Right ventricle myocardium inferior (tissue), 1 donor: ENCODE results near the gene CCL14. TPM values are rescaled to one million over a fixed set of nuclear protein-coding genes. Genes with fewer than 3 reads are reported as not detected.
"Not testable (repeated sequence)": the region's sequence is repeated elsewhere in the genome, so short reads cannot be mapped to it uniquely, and the experiment has no call there.

Experiments
- ATAC-seq: fragments of 200-7000 bp; cut with Tn5 transposase; one replicate; pipeline ENCODE4 v1.9.1; 2020; ENCODE audit warnings: mild to moderate bottlenecking, moderate library complexity
- DNase-seq: peaks from one replicate; pipeline ENCODE4 v3.0.0; 2021; ENCODE audit errors: missing footprints
- intact Hi-C: fragments of 100-400 bp; cut with DNase I; formaldehyde crosslinking; loops from one replicate; pipeline ENCODE4 v1.11.0; 2022
- total RNA-seq: library from RNA; stranded (reverse); fragmentation: NEBNext Ultra II Directional; extraction: Animal tissue kit (Norgen Biotek cat#: 25700); gene quantifications from one replicate; pipeline ENCODE4 v1.2.1, GENCODE V29; 2021
- donor health status: DM: no; HTN: yes; CAD: no; lungs with severe emphysema.

CCL14 gene
- total RNA-seq, 1 donor from 2014 or later = 10.3 TPM

DNA sequence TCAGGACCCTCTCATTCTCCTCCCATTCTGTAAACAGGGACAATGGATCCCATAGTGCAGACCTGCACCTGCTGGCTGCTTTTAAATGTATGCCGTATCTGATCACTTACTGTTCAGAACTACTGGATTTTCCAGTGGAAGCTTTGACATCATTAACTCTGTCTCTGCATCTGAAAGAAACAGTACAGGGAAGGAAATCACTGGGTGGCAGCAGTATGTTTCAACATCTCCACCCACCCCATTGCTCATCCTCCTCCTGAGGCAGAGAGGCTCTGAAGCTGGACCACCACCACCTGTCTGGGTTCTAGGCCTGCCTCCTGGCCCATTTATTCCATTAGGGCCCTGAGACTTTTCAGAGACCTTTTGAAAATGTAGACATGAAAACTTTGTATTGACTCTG, 12.2 kb upstream of the CCL14 start:
- intact Hi-C loops = no loop called here
- DNase-seq = no peak
- no peak for ATAC-seq

DNA sequence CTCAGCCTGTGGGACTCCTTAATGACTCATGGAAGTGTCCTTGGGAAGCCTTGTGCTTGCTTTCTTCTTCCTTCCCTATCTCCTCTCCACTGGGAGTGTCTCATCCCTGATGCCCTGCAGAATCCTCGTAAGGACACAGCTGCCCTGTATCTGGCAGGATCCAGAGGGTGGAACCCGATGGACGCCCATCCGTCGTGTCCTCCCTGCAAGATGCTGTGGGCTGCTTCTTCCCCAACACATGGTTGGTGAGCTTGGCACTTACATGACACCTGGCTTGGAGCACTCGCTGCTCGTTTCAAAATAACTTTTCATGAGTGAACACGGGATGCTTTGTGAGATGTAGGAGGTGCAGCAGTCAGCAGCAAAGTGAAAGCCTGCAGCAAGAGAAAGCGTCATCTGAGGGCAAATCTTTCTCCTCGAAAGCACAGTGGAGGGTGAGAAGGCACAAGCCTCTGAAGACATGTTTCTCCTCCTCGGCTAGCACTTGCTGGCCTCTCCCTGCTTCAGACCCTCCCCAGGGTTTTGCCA, 11.6 kb upstream of the CCL14 start:
- intact Hi-C loops = no loop called here
- DNase-seq (no peak), ATAC-seq (no peak)

DNA sequence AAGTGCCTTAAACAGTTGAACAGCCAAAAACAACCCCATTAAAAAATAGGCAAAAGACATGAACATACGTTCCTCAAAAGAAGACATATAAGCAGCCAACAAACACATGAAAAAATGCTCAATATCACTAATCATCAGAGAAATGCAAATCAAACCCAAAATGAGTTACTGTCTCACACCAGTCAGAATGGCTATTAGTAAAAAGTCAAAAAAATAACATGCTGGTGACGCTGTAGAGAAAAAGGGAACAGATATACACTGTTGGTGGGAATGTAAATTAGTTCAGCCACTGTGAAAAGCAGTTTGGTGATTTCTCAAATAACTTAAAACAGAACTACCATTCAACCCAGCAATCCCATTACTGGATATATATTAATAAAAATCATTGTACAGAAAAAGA, 8.8 kb upstream of the CCL14 start:
- not testable (repeated sequence) for ATAC-seq

DNA sequence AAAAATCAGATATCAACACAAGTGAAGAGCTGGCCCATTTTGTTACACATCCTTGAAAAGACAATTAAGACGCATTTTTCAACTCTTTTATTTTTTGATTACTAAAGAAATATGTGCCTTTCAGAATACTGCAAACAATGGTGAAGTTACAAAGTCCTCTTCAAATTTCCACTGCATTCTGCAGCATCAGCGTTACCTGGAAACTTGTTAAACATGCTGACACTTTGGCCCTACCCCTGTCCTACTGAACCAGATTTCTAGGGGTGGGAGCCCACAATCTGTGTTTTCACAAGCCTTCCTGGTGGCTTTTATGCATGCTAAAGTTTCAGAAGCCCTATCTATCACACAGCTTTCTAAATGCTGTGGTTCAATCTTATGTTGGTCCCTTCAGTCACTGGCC, 4.5 kb upstream of the CCL14 start:
- intact Hi-C loops = no loop called here
- DNase-seq = no peak
- no peak for ATAC-seq

More for the DNA sequence above, 8.8 kb upstream of the CCL14 start:
- DNase-seq, intact Hi-C loops: not testable (repeated sequence)

DNA sequence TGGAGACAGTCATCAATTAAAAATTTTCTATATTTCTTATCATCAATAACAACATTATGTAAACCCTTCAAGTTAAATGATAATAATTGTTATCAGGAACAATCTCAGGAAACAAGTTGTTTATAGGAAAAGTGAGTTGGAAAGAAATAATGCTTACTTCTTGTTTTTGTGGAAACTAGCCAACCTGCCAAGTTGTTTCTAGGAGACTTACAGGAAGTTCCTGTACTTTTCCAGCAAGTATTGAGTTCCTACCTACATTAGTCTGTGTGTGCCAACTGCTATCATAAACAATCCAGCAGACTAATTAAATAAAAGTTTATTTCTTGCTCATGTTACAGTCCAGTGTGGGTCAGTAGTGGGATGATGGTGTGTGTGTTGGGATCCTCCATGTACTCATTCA, 1.6 kb upstream of the CCL14 start:
- DNase-seq (no peak), ATAC-seq (no peak)
- intact Hi-C loops = no loop called here

DNA sequence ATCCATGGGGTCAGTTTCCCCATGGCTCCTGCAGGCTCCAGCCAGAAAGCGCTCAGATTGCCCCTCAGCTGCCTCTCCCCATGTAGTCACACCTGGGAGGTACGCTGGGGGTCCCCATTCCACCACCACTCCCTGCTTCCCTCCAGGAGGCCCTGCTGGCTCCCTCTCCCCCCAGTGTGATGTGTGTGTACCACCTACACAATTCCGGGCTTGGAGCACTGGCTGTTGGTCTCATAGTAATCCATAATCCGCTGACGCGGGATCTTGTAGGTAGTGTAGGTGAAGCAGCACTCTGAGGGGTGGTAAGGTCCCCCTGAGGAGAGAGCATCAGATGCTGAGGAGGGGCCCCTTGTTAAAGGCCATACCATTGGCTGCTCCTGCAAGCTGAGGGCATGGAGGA, 2.4 kb downstream of the CCL14 start:
- DNase-seq (no peak), ATAC-seq (no peak)
- intact Hi-C loops = no loop called here

DNA sequence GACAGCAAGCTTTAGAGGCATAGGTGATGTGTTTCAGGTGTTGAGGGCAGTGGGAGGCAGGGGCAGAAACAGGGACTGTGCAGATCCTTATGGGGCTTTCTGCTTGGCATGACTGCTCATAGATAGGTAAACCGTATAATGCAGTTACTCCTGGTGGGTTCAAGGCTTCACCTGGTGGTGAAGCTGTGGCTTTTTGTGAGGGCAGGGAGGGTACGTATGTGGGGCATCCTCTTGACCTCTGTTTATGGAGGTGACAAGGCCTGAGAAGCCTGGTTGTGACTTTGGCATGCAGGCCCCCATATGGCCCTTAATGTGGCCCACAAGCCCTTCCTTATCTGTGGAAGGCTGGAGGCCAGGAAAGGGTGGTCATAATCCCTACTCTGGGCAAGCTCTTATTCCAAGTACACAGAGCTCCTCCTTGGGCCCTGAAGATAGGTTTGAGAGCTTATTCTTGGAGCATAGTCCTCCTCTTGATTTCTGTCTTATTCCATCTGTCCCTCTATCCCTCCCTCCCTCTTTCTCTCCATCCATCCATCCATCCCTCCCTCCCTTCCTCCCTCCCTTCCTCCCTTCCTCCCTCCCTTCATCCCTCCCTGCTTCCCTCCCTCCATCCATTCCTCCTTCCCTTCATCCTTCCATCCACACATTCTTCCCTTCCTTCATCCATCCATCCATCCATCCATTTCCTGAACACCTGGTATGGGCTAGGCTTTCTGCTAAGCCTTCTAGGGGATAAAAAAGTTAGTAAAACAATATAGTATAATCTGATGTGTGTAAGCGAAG, 3.9 kb downstream of the CCL14 start:
- DNase-seq = no peak
- intact Hi-C loops = no loop called here
- no peak for ATAC-seq

DNA sequence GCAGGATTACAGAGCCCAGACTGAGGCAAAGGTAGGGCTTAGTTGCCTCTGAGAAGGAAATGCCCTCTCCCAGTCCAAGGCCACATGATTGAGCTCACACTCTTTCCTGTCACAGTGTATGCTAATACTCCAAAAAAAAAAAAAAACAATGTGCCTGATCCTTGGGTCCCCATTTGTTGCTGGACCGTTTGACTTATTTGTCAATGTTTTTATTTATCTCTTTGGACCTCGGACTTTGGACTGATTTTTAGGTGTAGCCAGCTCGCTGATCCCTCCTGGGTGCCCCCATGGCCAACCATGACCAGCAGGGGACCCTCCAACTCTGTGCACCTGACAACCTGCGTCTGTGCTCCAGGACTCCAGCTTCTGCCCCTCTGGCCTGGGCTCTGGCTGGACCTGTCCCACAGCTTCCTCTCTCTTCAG, 4.6 kb downstream of the CCL14 start:
- intact Hi-C loops = no loop called here
- no peak for DNase-seq
- no peak for ATAC-seq

DNA sequence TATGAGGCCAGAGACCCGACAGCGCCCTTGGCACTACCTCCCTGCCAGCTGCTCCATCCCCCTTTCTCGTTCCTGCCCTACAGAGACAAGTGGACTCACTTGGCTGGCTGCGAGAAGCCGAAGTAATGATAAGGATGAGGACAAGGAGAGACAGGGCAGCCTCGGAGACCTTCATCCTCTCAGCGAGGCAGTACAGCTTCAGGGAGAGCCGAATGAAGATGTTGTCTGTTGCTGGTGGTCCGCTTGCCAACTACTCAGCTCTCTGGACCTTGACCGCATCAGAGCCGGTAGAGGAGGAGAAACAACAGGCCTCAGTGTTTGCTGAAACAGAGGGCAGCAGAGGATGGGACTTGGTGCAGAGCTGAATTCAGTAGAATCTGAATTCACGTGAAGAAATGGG, 5.3 kb downstream of the CCL14 start, which contains the start of gene CCL16:
CCL16 (minus strand) TSS at position 252 of the 400 bp plus-strand sequence; CDS start at position 175, 77 bp downstream.
- DNase-seq (no peak), ATAC-seq (no peak)
- intact Hi-C loops = no loop called here

DNA sequence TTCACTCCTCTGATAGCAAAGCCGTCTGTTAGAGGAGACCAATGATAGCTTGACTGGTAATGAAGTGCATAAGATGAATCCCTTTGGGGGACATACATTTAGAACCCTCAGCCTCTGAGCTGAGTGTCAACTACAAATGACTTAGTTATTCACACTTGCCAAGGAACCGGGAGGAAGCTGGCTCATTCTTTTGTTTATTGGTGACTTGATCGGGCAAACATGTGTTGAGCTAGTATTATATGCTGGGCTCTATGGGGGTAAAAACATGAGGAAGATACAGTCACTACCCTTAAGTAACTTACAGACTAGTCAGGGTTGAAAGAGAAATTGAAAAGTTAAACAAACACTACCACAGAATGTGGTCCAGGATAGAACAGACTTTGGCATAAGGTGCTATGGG, 8.2 kb downstream of the CCL14 start:
- ATAC-seq (no peak), DNase-seq (no peak)
- intact Hi-C loops = loop anchor here (10.0 kb wide), 1 partner anchor 166 kb away; no protein-coding TSS in a partner anchor

DNA sequence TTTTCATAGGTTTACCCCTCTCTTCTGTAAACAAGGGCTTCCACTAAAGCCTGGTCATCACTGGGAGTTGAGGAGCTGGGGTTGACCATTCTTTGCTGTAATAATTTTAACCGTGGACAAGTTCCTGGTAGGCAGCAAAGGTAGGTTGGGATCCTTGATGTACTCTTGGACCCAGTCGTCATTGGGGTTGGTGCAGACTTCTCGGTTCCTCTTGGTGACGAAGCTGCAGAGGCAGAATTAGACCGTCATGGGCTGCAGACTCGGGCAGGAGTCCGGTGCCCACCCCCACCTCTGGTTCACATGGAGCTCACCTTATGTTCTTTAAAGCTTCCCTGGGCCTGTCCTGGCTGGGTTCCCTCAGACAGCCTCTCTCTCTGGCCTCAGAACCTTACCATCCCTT, 9.0 kb downstream of the CCL14 start:
- no peak for ATAC-seq
- intact Hi-C loops = loop anchor here (10.0 kb wide), 1 partner anchor 167 kb away; no protein-coding TSS in a partner anchor

DNA sequence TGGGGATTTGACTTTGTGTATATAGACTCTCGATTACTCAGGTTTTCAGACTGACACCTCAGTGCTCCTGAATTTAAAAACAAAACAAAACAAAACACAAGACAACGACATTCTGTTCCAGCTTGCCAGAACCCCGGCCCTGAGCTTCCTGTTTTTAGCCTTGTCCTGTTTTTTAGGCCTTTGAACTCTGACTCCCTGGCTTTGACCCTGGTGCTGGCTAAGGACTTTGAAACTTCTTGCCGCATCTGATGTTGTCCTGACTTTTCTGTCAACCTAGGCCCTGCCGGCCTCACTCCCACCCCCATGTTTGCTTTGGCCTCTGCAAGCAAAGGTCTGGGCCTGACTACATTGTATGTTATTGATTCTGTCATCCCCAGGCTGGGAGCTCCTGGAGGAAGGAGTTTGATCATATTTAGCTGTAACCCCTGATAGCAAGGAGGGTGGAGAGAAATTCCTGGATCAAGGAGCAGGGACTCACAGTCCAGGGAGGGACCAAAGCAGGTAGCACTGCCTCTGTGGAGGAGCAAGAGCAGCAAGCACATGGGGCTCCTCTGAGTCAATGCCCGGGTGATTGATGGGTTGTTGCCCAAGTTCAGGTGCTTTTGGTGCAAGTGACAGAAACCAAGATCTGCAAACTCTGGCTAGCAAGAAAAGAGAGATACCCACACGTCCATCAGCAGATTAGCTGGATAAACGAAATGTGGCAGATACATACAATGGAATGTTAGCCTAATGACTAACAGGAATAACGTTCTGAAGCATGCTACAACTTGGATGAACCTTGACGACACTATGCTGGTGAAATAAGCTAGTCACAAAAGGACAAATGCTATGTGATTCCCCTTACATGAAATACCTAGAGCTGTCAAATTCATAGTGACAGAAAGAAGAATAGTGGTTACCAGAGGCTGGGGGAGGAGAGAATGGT, 12.9 kb downstream of the CCL14 start:
- DNase-seq (no peak), ATAC-seq (no peak)
- intact Hi-C loops = loop anchor here (5.0 to 10.0 kb wide), 2 partner anchors 99 to 171 kb away; no protein-coding TSS in a partner anchor

More for the DNA sequence above, 9.0 kb downstream of the CCL14 start:
- DNase-seq = no peak

DNA sequence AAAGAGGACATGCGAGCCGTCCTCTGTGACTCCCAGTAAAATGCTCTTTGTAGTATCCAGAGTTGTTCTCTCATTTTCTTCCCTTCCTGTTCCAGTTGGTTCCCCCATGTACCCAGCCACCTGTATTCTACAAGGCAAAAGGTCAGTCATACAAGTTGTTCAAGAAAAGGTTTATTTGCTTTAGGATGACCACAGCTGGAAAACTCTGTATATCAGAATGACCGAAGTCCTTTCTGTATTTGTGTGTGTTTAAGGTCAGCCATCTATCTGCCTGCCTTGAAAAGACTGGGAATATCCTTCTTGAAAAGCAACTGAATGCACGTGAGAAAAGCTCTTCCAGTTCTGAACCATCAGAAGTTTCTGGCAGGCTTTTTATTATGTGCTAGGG, 13.6 kb downstream of the CCL14 start:
- intact Hi-C loops = loop anchor here (5.0 to 10.0 kb wide), 2 partner anchors 99 to 172 kb away; no protein-coding TSS in a partner anchor
- ATAC-seq (no peak), DNase-seq (no peak)

DNA sequence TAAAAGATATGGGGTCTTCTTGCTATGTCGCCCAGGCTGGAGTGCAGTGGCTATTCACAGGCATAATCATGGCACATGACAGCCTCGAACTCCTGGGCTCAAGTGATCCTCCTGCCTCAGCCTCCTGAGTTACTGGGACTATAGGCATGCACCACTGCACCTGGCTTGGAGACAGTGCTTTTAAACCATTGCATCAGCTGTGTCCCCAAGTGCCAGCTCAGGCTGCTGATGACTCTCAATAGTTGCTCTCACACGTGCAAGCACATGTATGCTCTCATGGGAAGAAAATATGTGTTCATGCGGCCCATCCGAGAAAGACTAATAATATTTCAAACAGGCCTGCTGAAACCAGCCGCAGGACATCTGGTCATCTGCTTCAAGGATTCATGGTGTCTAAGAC, 14.0 kb downstream of the CCL14 start:
- no peak for DNase-seq
- ATAC-seq = no peak
- intact Hi-C loops = loop anchor here (5.0 to 10.0 kb wide), 2 partner anchors 100 to 172 kb away; no protein-coding TSS in a partner anchor

DNA sequence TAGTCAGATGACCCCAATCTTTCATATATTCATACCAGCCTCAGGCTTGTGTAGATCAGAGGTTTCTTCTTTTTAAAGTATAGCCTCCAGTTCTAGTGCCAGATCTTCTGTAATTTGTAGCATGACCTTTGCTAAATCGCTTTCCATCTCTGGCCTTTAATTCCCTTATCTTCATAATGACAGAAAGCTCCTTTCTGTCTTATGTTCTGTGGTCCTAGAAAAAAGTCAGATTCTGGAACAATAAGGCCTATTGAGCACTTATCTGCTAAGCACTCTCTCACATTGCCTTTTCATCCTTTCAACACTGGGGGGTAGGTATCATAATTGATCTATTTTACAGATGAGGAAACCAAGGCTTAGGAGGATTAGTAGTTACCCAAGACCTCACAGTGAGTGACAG, 14.5 kb downstream of the CCL14 start:
- intact Hi-C loops = loop anchor here (5.0 to 10.0 kb wide), 2 partner anchors 100 to 173 kb away; no protein-coding TSS in a partner anchor
- ATAC-seq = no peak
- DNase-seq = no peak

DNA sequence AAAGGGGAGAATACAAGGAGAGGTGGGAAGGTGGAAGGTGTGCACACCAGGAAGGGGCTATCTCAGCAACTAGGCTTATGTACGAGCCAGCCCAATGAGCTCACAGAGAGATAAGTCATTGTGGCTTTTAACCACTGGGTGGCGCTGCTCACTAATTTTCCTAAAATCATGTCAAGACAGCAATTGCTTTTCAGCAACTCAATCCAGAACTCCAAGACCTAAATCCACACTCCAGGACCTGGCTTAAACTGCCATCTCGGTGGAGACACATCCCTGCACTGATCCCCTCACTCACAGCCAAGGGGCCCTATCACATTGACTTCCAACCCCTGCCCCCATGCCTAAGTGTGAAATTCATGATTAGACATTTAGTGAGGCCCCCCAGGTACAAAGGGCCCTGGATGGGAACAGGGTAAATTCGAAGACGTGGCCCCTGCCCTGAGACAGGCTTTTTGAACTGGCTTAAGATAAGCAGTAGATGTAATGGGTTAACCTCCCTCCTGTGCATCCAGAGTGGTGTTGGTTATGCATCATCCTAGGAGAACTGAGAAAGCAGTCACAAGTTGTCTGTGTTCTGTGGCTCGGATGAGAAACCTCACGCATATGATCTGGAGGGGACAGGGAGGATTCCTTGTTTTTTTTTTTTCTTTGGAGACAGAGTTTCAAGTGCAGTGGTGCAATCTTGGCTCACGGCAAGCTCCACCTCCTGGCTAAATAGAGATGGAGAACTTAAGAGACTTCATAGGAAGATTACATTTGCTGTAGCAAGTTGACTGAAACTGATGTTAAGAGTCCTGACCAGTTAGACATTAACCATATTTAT, 16.8 kb downstream of the CCL14 start:
- intact Hi-C loops = loop anchor here (2.0 to 10.0 kb wide), 3 partner anchors 103 to 513 kb away; no protein-coding TSS in a partner anchor
- ATAC-seq (peak; percentile 70), DNase-seq (no peak)

DNA sequence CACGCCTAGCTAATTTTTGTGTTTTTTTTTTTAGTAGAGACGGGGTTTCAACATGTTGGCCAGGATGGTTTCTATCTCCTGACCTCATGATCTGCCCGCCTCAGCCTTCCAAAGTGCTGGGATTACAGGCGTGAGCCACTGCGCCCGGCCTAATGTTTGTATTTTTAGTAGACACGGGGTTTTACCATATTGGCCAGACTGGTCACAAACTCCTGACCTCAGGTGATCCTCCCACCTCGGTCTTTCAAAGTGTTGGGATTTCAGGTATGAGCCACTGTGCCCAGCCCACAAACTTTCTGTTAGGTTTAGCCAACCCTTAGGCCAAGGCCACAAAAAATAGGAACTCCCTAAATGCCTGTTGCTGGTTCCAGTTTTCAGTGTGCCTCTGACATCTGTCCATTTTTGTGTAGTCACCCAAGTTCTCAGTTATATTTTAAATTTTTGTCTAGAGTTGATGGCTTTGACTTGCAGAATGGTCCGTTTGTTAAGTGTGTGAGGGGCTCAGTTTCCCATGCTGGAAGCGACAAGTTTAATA, 17.9 kb downstream of the CCL14 start:
- DNase-seq = no peak
- intact Hi-C loops = loop anchor here (2.0 kb wide), 1 partner anchor 514 kb away; no protein-coding TSS in a partner anchor
- ATAC-seq = no peak

DNA sequence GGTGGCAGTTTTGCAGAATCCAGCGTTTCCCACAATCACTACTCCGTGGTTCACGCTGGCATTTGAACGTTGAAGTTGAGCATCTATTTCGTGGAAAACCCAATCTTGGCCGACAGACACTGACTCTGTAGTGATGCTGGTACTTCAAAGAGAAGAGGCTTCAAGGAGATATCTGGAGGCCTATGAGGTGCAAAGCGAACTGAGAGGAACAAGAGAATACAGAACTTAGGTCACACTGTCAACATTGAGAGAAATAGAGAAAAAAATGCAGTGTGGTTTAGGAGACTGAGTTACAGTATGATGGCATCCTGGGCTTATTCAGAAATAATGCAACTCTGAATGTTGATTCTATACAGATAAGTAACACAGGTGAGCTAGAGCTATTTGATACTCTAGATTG, 21.3 kb downstream of the CCL14 start:
- no peak for DNase-seq

More for the DNA sequence above, 21.3 kb downstream of the CCL14 start:
- intact Hi-C loops = no loop called here
- ATAC-seq = no peak
